ENCODE results near the gene BNC2.

BNC2 gene

GRCh38 chr9:16816011-16816410, 54.5 kb downstream of the BNC2 start:
- no peak for DNase-seq (ENCODE audit: low read depth)

- DNase-seq (ENCODE audit: low read depth): no peak
Observed at GRCh38 chr9:16815079-16815478, 55.4 kb downstream of the BNC2 start.

GRCh38 chr9:16813838-16814237, 56.6 kb downstream of the BNC2 start:
- DNase-seq (ENCODE audit: low read depth): no peak

GRCh38 chr9:16811987-16812685, 58.3 kb downstream of the BNC2 start:
- DNase-seq (ENCODE audit: low read depth): no peak

GRCh38 chr9:16809912-16810610, 60.4 kb downstream of the BNC2 start:
- DNase-seq (ENCODE audit: low read depth): no peak

GRCh38 chr9:16806674-16807073, 63.8 kb downstream of the BNC2 start:
- DNase-seq (ENCODE audit: low read depth): no peak

- DNase-seq (ENCODE audit: low read depth): no peak
Observed at GRCh38 chr9:16803648-16804047, 66.8 kb downstream of the BNC2 start.

- no peak for DNase-seq (ENCODE audit: low read depth)
Observed at GRCh38 chr9:16801871-16802466, 68.5 kb downstream of the BNC2 start.

GRCh38 chr9:16796304-16796825, 74.1 kb downstream of the BNC2 start:
- DNase-seq (ENCODE audit: low read depth): no peak

GRCh38 chr9:16794871-16795639, 75.4 kb downstream of the BNC2 start:
- DNase-seq (ENCODE audit: low read depth): peak; percentile 73

- no peak for DNase-seq (ENCODE audit: low read depth)
Observed at GRCh38 chr9:16794103-16794502, 76.4 kb downstream of the BNC2 start.

GRCh38 chr9:16787724-16788123, 82.7 kb downstream of the BNC2 start:
- no peak for DNase-seq (ENCODE audit: low read depth)

- DNase-seq (ENCODE audit: low read depth): no peak
Observed at GRCh38 chr9:16784002-16784401, 86.5 kb downstream of the BNC2 start.

GRCh38 chr9:16782490-16782889, 88.0 kb downstream of the BNC2 start:
- no peak for DNase-seq (ENCODE audit: low read depth)

- no peak for DNase-seq (ENCODE audit: low read depth)
Observed at GRCh38 chr9:16775330-16775729, 95.1 kb downstream of the BNC2 start.

- DNase-seq (ENCODE audit: low read depth): no peak
Observed at GRCh38 chr9:16773617-16774016, 96.9 kb downstream of the BNC2 start.

GRCh38 chr9:16773116-16773515, 97.4 kb downstream of the BNC2 start:
- no peak for DNase-seq (ENCODE audit: low read depth)

GRCh38 chr9:16771356-16771755, 99.1 kb downstream of the BNC2 start:
- no peak for DNase-seq (ENCODE audit: low read depth)

GRCh38 chr9:16769291-16769690, 101.2 kb downstream of the BNC2 start:
- no peak for DNase-seq (ENCODE audit: low read depth)

- no peak for DNase-seq (ENCODE audit: low read depth)
Observed at GRCh38 chr9:16768816-16769215, 101.7 kb downstream of the BNC2 start.

- no peak for DNase-seq (ENCODE audit: low read depth)
Observed at GRCh38 chr9:16767366-16767765, 103.1 kb downstream of the BNC2 start.

- no peak for DNase-seq (ENCODE audit: low read depth)
Observed at GRCh38 chr9:16763946-16764345, 106.5 kb downstream of the BNC2 start.

All from HS-5 (cell line).